WTC11 (cell line): Measurements from ENCODE around the gene LPCAT3. TPM values are rescaled to one million over a fixed set of nuclear protein-coding genes. Genes with fewer than 3 reads are reported as not detected.

Experiments used
- ATAC-seq: fragments of 200-7000 bp; cut with Tn5 transposase; 2 replicates; pipeline ENCODE4 v1.10.0; 2021; ENCODE audit warnings: mild to moderate bottlenecking, moderate library complexity
- CTCF ChIA-PET: fragments of 300-600 bp; sonication (Branson Sonifier 250); formaldehyde crosslinking; loops from one replicate; lab custom pipeline; 2021; ENCODE audit warnings: antibody characterized with exemption; lab: Charles Lee
- POLR2A ChIA-PET: fragments of 350-600 bp; sonication (Branson Sonifier 250); formaldehyde crosslinking; loops from one replicate; lab custom pipeline; 2021; ENCODE audit warnings: antibody characterized with exemption; lab: Charles Lee
- DNase-seq: peaks from one replicate; pipeline ENCODE4 v3.0.0; 2021; ENCODE audit warnings: low spot score
- H3K27ac Mint-ChIP-seq: 2 replicates; pipeline ENCODE4 v1.8.0; 2021; ENCODE audit warnings: mixed read lengths
- H3K27me3 Mint-ChIP-seq: 2 replicates; pipeline ENCODE4 v1.8.0; 2021; ENCODE audit warnings: low read depth, mild to moderate bottlenecking, moderate library complexity, mixed read lengths
- H3K36me3 Mint-ChIP-seq: 2 replicates; pipeline ENCODE4 v1.8.0; 2021; ENCODE audit warnings: mixed read lengths
- H3K4me1 Mint-ChIP-seq: 2 replicates; pipeline ENCODE4 v1.8.0; 2022; ENCODE audit warnings: mixed read lengths
- H3K4me3 Mint-ChIP-seq: 2 replicates; pipeline ENCODE4 v1.8.0; 2021; ENCODE audit warnings: mild to moderate bottlenecking, moderate library complexity, mixed read lengths
- H3K9me3 Mint-ChIP-seq: 2 replicates; pipeline ENCODE4 v1.8.0; 2021; ENCODE audit warnings: mixed read lengths
- CREB1 ChIP-seq: sonication (generic); formaldehyde crosslinking; IDR thresholded peaks from 2 replicates; pipeline ENCODE4 v1.8.0; 2023; ENCODE audit warnings: mild to moderate bottlenecking, missing genetic modification reagents
- ESRRA ChIP-seq: sonication (generic); formaldehyde crosslinking; IDR thresholded peaks from 2 replicates; pipeline ENCODE4 v1.8.1; 2022; ENCODE audit warnings: mild to moderate bottlenecking, missing genetic modification reagents, borderline replicate concordance
- ETV6 ChIP-seq: sonication (generic); formaldehyde crosslinking; IDR thresholded peaks from 2 replicates; pipeline ENCODE4 v1.8.1; 2022; ENCODE audit warnings: mild to moderate bottlenecking, missing genetic modification reagents
- FOXP1 ChIP-seq: sonication (generic); formaldehyde crosslinking; IDR thresholded peaks from 2 replicates; pipeline ENCODE4 v1.8.0; 2022; ENCODE audit warnings: missing genetic modification reagents, mild to moderate bottlenecking, moderate library complexity, borderline replicate concordance
- PRRX2 ChIP-seq: fragments of 250-450 bp; sonication (Bioruptor Pico); IDR thresholded peaks from 2 replicates; pipeline ENCODE4 v1.8.0; 2021; ENCODE audit warnings: mild to moderate bottlenecking
- RORB ChIP-seq: fragments of 250-450 bp; sonication (Bioruptor Pico); IDR thresholded peaks from 2 replicates; pipeline ENCODE4 v1.9.0; 2021; ENCODE audit warnings: mild to moderate bottlenecking
- SP1 ChIP-seq: sonication (generic); formaldehyde crosslinking; conservative IDR thresholded peaks from 2 replicates; pipeline ENCODE4 v1.8.1; 2022; ENCODE audit warnings: missing genetic modification reagents
- TCF7 ChIP-seq: sonication (generic); formaldehyde crosslinking; IDR thresholded peaks from 2 replicates; pipeline ENCODE4 v1.8.0; 2022; ENCODE audit warnings: mild to moderate bottlenecking, low read depth, missing genetic modification reagents, moderate library complexity
- TEAD1 ChIP-seq: sonication (generic); formaldehyde crosslinking; IDR thresholded peaks from 2 replicates; pipeline ENCODE4 v1.8.0; 2022; ENCODE audit warnings: mild to moderate bottlenecking, missing genetic modification reagents
- TEAD4 ChIP-seq: sonication (generic); formaldehyde crosslinking; IDR thresholded peaks from 2 replicates; pipeline ENCODE4 v1.8.0; 2022; ENCODE audit warnings: mild to moderate bottlenecking, missing genetic modification reagents
- ZNF138 ChIP-seq: sonication (generic); formaldehyde crosslinking; conservative IDR thresholded peaks from 2 replicates; pipeline ENCODE4 v1.8.1; 2022; ENCODE audit warnings: mild to moderate bottlenecking, moderate library complexity, missing genetic modification reagents
- ZNF317 ChIP-seq: sonication (generic); formaldehyde crosslinking; IDR thresholded peaks from 2 replicates; pipeline ENCODE4 v1.8.1; 2023; ENCODE audit warnings: low read depth, mild to moderate bottlenecking, moderate library complexity, missing genetic modification reagents, borderline replicate concordance
- total RNA-seq: library from RNA; stranded (reverse); gene quantifications from 3 replicates; pipeline ENCODE4 v1.2.3, GENCODE V29; 2021
- TF ChIP-seq, protein P1 (sequence below): sonication (generic); formaldehyde crosslinking; IDR thresholded peaks from 2 replicates; pipeline ENCODE4 v1.8.1; 2022; ENCODE audit warnings: mild to moderate bottlenecking, missing genetic modification reagents, moderate library complexity, borderline replicate concordance
- TF ChIP-seq, protein P2 (sequence below): fragments of 250-450 bp; sonication (Bioruptor Pico); IDR thresholded peaks from 2 replicates; pipeline ENCODE4 v1.9.0; 2021; ENCODE audit warnings: mild to moderate bottlenecking
- TF ChIP-seq, protein P3 (sequence below): fragments of 250-450 bp; sonication (Bioruptor Pico); IDR thresholded peaks from 2 replicates; pipeline ENCODE4 v1.8.0; 2021; ENCODE audit warnings: mild to moderate bottlenecking
- TF ChIP-seq, protein P4 (sequence below): sonication (generic); formaldehyde crosslinking; IDR thresholded peaks from 2 replicates; pipeline ENCODE4 v1.8.1; 2023; ENCODE audit warnings: mild to moderate bottlenecking, missing genetic modification reagents, moderate library complexity
- TF ChIP-seq, protein P5 (sequence below): sonication (generic); formaldehyde crosslinking; IDR thresholded peaks from 2 replicates; pipeline ENCODE4 v1.8.1; 2022; ENCODE audit warnings: low read depth, missing genetic modification reagents, borderline replicate concordance
- TF ChIP-seq, protein P6 (sequence below): sonication (generic); formaldehyde crosslinking; conservative IDR thresholded peaks from 2 replicates; pipeline ENCODE4 v1.8.1; 2022; ENCODE audit warnings: mild to moderate bottlenecking, missing genetic modification reagents
- TF ChIP-seq, protein P7 (sequence below): sonication (generic); formaldehyde crosslinking; IDR thresholded peaks from 2 replicates; pipeline ENCODE4 v1.8.1; 2023; ENCODE audit warnings: mild to moderate bottlenecking, moderate library complexity, missing genetic modification reagents

The LPCAT3 gene
- total RNA-seq, 1 experiment from 2014 or later = 40.0 TPM

DNA sequence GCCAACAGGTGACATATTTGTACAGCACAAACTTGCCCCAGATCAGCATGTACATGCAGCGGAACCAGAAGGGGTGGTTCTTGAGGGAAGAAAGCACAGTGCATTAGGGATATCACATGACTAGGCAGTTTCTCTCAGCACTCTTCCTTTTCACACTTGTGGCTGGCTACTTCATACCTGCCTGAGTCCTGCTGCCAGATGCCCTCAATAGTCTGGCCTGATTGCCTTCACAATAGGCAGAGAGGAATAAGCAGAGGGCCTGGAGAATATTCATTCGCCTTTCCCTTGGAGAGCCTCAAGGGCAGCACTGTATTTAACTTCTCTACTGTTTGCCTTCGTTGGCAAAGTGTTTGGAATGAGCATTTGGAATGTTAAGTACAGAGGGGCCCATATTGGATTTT lies 39.7 kb downstream of the LPCAT3 start (continued):
- TF ChIP-seq, protein P1, sequence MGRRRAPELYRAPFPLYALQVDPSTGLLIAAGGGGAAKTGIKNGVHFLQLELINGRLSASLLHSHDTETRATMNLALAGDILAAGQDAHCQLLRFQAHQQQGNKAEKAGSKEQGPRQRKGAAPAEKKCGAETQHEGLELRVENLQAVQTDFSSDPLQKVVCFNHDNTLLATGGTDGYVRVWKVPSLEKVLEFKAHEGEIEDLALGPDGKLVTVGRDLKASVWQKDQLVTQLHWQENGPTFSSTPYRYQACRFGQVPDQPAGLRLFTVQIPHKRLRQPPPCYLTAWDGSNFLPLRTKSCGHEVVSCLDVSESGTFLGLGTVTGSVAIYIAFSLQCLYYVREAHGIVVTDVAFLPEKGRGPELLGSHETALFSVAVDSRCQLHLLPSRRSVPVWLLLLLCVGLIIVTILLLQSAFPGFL (CRISPR knock-in tag) = no peak
- TF ChIP-seq, all 79 proteins: peak for 0

DNA sequence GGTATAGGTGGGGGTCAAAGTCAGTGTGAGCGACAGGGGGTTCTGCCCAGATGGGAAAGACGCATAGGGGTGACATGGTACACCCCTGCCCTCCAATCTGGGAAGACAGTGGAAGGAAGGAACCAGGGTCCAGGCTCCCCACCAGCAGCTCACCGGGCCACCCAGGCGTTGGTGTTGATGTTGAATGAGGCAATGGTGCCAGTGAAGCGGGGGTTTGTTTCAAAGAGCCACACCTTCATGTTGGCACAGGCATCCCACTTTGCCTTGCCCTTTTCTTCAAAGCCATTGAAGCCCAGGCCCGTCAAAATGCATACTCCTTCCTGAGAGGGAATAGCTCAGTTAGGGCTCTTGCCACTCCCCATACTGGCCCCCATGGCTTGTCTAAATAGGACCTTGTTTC lies 40.1 kb downstream of the LPCAT3 start:
- TF ChIP-seq, protein P2, sequence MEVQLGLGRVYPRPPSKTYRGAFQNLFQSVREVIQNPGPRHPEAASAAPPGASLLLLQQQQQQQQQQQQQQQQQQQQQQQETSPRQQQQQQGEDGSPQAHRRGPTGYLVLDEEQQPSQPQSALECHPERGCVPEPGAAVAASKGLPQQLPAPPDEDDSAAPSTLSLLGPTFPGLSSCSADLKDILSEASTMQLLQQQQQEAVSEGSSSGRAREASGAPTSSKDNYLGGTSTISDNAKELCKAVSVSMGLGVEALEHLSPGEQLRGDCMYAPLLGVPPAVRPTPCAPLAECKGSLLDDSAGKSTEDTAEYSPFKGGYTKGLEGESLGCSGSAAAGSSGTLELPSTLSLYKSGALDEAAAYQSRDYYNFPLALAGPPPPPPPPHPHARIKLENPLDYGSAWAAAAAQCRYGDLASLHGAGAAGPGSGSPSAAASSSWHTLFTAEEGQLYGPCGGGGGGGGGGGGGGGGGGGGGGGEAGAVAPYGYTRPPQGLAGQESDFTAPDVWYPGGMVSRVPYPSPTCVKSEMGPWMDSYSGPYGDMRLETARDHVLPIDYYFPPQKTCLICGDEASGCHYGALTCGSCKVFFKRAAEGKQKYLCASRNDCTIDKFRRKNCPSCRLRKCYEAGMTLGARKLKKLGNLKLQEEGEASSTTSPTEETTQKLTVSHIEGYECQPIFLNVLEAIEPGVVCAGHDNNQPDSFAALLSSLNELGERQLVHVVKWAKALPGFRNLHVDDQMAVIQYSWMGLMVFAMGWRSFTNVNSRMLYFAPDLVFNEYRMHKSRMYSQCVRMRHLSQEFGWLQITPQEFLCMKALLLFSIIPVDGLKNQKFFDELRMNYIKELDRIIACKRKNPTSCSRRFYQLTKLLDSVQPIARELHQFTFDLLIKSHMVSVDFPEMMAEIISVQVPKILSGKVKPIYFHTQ = no peak
- TF ChIP-seq, protein P3, sequence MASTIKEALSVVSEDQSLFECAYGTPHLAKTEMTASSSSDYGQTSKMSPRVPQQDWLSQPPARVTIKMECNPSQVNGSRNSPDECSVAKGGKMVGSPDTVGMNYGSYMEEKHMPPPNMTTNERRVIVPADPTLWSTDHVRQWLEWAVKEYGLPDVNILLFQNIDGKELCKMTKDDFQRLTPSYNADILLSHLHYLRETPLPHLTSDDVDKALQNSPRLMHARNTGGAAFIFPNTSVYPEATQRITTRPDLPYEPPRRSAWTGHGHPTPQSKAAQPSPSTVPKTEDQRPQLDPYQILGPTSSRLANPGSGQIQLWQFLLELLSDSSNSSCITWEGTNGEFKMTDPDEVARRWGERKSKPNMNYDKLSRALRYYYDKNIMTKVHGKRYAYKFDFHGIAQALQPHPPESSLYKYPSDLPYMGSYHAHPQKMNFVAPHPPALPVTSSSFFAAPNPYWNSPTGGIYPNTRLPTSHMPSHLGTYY = no peak
- no peak for TF ChIP-seq RORB (CRISPR knock-in tag)
- TF ChIP-seq ESRRA (CRISPR knock-in tag) = no peak
- TF ChIP-seq, protein P4, sequence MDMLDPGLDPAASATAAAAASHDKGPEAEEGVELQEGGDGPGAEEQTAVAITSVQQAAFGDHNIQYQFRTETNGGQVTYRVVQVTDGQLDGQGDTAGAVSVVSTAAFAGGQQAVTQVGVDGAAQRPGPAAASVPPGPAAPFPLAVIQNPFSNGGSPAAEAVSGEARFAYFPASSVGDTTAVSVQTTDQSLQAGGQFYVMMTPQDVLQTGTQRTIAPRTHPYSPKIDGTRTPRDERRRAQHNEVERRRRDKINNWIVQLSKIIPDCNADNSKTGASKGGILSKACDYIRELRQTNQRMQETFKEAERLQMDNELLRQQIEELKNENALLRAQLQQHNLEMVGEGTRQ (CRISPR knock-in tag) = no peak
- TF ChIP-seq FOXP1 (CRISPR knock-in tag) = no peak
- TF ChIP-seq TEAD4 (CRISPR knock-in tag) = no peak
- TF ChIP-seq SP1 (CRISPR knock-in tag) = no peak
- TF ChIP-seq, protein P5, sequence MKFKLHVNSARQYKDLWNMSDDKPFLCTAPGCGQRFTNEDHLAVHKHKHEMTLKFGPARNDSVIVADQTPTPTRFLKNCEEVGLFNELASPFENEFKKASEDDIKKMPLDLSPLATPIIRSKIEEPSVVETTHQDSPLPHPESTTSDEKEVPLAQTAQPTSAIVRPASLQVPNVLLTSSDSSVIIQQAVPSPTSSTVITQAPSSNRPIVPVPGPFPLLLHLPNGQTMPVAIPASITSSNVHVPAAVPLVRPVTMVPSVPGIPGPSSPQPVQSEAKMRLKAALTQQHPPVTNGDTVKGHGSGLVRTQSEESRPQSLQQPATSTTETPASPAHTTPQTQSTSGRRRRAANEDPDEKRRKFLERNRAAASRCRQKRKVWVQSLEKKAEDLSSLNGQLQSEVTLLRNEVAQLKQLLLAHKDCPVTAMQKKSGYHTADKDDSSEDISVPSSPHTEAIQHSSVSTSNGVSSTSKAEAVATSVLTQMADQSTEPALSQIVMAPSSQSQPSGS (CRISPR knock-in tag) = no peak
- TF ChIP-seq ZNF138 (CRISPR knock-in tag) = no peak
- TF ChIP-seq PRRX2 (CRISPR knock-in tag) = no peak
- TF ChIP-seq, protein P6, sequence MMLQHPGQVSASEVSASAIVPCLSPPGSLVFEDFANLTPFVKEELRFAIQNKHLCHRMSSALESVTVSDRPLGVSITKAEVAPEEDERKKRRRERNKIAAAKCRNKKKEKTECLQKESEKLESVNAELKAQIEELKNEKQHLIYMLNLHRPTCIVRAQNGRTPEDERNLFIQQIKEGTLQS (CRISPR knock-in tag) = no peak
- no peak for TF ChIP-seq CREB1 (CRISPR knock-in tag)
- no peak for TF ChIP-seq ETV6 (CRISPR knock-in tag)
- no peak for TF ChIP-seq TEAD1 (CRISPR knock-in tag)
- no peak for TF ChIP-seq TCF7
- TF ChIP-seq ZNF317 (CRISPR knock-in tag) = no peak
- TF ChIP-seq, protein P1 (CRISPR knock-in tag) = no peak
- TF ChIP-seq, protein P7, sequence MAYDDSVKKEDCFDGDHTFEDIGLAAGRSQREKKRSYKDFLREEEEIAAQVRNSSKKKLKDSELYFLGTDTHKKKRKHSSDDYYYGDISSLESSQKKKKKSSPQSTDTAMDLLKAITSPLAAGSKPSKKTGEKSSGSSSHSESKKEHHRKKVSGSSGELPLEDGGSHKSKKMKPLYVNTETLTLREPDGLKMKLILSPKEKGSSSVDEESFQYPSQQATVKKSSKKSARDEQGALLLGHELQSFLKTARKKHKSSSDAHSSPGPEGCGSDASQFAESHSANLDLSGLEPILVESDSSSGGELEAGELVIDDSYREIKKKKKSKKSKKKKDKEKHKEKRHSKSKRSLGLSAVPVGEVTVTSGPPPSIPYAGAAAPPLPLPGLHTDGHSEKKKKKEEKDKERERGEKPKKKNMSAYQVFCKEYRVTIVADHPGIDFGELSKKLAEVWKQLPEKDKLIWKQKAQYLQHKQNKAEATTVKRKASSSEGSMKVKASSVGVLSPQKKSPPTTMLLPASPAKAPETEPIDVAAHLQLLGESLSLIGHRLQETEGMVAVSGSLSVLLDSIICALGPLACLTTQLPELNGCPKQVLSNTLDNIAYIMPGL (CRISPR knock-in tag) = no peak
- ChIA-PET CTCF (interaction anchor here (0.6 to 1.6 kb wide), 2 partner anchors 43 to 130 kb away, joined by 3 to 4 read pairs; no protein-coding TSS in a partner anchor), POLR2A (interaction anchor here (1.1 kb wide), 1 partner anchor 32 kb away, joined by 3 read pairs; no protein-coding TSS in a partner anchor)
- Mint-ChIP-seq H3K4me1 (peaks cover 12% of the 10 kb centered on the region), H3K27ac (peak overlapping the region; percentile 76), H3K9me3 (no peaks in the 10 kb centered on the region), H3K4me3 (no peak overlapping the region), H3K27me3 (no peaks in the 10 kb centered on the region), H3K36me3 (peaks cover 69% of the 10 kb centered on the region)
- ATAC-seq = no peak
- DNase-seq = no peak
